Measurements from ENCODE around the gene CFP. TPM values are rescaled to one million over a fixed set of nuclear protein-coding genes. Genes with fewer than 3 reads are reported as not detected.
A peak's percentile ranks its signal among the peaks of the same experiment; 100 is the strongest.

The CFP gene
- polyA plus RNA-seq, 3 donors = 461 to 498 (median 491) TPM

GRCh38 chrX:47648376-47648775 is 18.6 kb upstream of the CFP start:
- intact Hi-C loops (cut with micrococcal nuclease) = loop anchor here in 1 of 2 donors (10.0 kb wide), 1 partner anchor 454 kb away; the partner anchor contains the start of gene UBA1
- H3K27ac Mint-ChIP-seq = peak overlapping the region in 1 of 7 donors; percentile 2
- H3K36me3 Mint-ChIP-seq = peaks cover 9 to 26% of the 10 kb centered on the region in 2 donors

GRCh38 chrX:47646636-47647035 is 16.9 kb upstream of the CFP start:
- H3K27me3 Mint-ChIP-seq (ENCODE audit: low read depth in 3 of 3) = peaks cover 0 to 1% (median 0%) of the 10 kb centered on the region in 3 donors
- H3K4me1 Mint-ChIP-seq = peaks cover 38% of the 10 kb centered on the region
- Histone ChIP-seq H3K9me3 (replicated peaks in 1 of 2; ENCODE audit: control insufficient read depth in 1 of 2, insufficient read depth in 1 of 2, low read length in 2 of 2) (no peaks in the 10 kb centered on the region), H3K27ac (ENCODE audit: low read depth in 1 of 2, low read length in 2 of 2) (no peak overlapping the region), H4K20me1 (ENCODE audit: insufficient read depth, low read length) (peaks cover 3% of the 10 kb centered on the region), H3K9ac (ENCODE audit: insufficient read depth, low read length, poor library complexity, severe bottlenecking) (no peak overlapping the region), H2AFZ (ENCODE audit: insufficient read depth, low read depth, low read length, poor library complexity, severe bottlenecking) (no peak overlapping the region), H3K4me2 (replicated peaks; ENCODE audit: extremely low read depth, low read length, poor library complexity, severe bottlenecking) (no peak overlapping the region), H3K4me1 (ENCODE audit: control insufficient read depth in 1 of 2, insufficient read depth in 2 of 2, low read length in 2 of 2) (peaks cover 31 to 32% of the 10 kb centered on the region in 2 donors), H3K79me2 (ENCODE audit: insufficient read depth, low read length) (peaks cover 16% of the 10 kb centered on the region), H3K36me3 (replicated peaks in 1 of 2; ENCODE audit: control insufficient read depth in 1 of 2, insufficient read depth in 2 of 2, low read length in 2 of 2) (peaks cover under 1 to 6% of the 10 kb centered on the region in 2 donors), H3K27me3 (ENCODE audit: control insufficient read depth in 2 of 2, insufficient read depth in 2 of 2, low read length in 2 of 2) (no peaks in the 10 kb centered on the region), H3K4me3 (replicated peaks in 1 of 3; ENCODE audit: low read depth in 2 of 3, low read length in 3 of 3) (no peak overlapping the region)
- intact Hi-C loops (cut with micrococcal nuclease) = loop anchor here in 1 of 2 donors (10.0 kb wide), 1 partner anchor 452 kb away; the partner anchor contains the start of gene UBA1
- 95% methylated on average over 2 of the region's 6 CpGs for WGBS (ENCODE audit: insufficient coverage)
- DNase-seq = no peak
- H3K9me3 Mint-ChIP-seq = peaks cover 0 to 8% (median 6%) of the 10 kb centered on the region in 7 donors
- no peak for TF ChIP-seq CTCF (IDR thresholded peaks at IDR 0.05)
- H3K27ac Mint-ChIP-seq = peak overlapping the region in 1 of 7 donors; percentile 46
- H3K4me3 Mint-ChIP-seq = no peak overlapping the region
- peaks cover 8 to 17% of the 10 kb centered on the region in 2 donors for H3K36me3 Mint-ChIP-seq

More at GRCh38 chrX:47648376-47648775, 18.6 kb upstream of the CFP start:
- H3K36me3 ChIP-seq (replicated peaks in 1 of 2; ENCODE audit: control insufficient read depth in 1 of 2, insufficient read depth in 2 of 2, low read length in 2 of 2) = peaks cover 7 to 18% of the 10 kb centered on the region in 2 donors
- no peak overlapping the region for H2AFZ ChIP-seq (ENCODE audit: insufficient read depth, low read depth, low read length, poor library complexity, severe bottlenecking)
- peaks cover 0 to 3% (median 2%) of the 10 kb centered on the region in 3 donors for H3K27me3 Mint-ChIP-seq (ENCODE audit: low read depth in 3 of 3)
- H3K27ac ChIP-seq (ENCODE audit: low read depth in 1 of 2, low read length in 2 of 2) = no peak overlapping the region
- H4K20me1 ChIP-seq (ENCODE audit: insufficient read depth, low read length) = peaks cover 3% of the 10 kb centered on the region
- H3K4me3 Mint-ChIP-seq = peak overlapping the region in 1 of 2 donors; percentile 31
- no peak for TF ChIP-seq CTCF (IDR thresholded peaks at IDR 0.05)
- no peaks in the 10 kb centered on the region for H3K9me3 ChIP-seq (replicated peaks in 1 of 2; ENCODE audit: control insufficient read depth in 1 of 2, insufficient read depth in 1 of 2, low read length in 2 of 2)
- H3K9me3 Mint-ChIP-seq = peaks cover 0 to 6% (median 5%) of the 10 kb centered on the region in 7 donors
- WGBS (ENCODE audit: insufficient coverage) = no CpG with 5 or more reads among the region's 2 CpGs
- H3K27me3 ChIP-seq (ENCODE audit: control insufficient read depth in 2 of 2, insufficient read depth in 2 of 2, low read length in 2 of 2) = no peaks in the 10 kb centered on the region
- H3K9ac ChIP-seq (ENCODE audit: insufficient read depth, low read length, poor library complexity, severe bottlenecking) = no peak overlapping the region
- H3K4me1 ChIP-seq (ENCODE audit: control insufficient read depth in 1 of 2, insufficient read depth in 2 of 2, low read length in 2 of 2) = peaks cover 33% of the 10 kb centered on the region in 2 donors
- no peak for DNase-seq
- H3K4me3 ChIP-seq (replicated peaks in 1 of 3; ENCODE audit: low read depth in 2 of 3, low read length in 3 of 3) = no peak overlapping the region
- H3K4me2 ChIP-seq (replicated peaks; ENCODE audit: extremely low read depth, low read length, poor library complexity, severe bottlenecking) = peak overlapping the region; percentile 71
- H3K79me2 ChIP-seq (ENCODE audit: insufficient read depth, low read length) = peaks cover 16% of the 10 kb centered on the region
- peaks cover 38% of the 10 kb centered on the region for H3K4me1 Mint-ChIP-seq
